ENCODE results near the gene PRPSAP1.
"Not testable (repeated sequence)": the region's sequence is repeated elsewhere in the genome, so short reads cannot be mapped to it uniquely, and the experiment has no call there.

The PRPSAP1 gene

DNA sequence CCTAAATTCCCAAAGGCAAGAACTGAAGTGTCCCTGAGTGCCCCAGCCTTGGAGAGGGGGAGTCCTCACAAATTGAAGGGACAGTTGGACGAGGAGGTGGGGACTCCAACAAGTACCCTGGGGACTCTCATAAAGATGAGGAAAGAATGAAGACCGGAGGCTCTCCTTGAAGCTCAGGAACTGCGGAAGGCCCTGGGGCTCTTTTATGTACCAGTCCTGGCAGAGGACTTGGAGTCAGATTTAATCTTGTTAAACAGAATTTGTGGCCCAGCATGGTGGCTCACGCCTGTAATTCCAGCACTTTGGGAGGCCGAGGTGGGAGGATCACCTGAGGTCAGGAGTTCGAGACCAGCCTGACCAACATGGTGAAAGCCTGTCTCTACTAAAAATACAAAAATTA lies 6.1 kb upstream of the PRPSAP1 start:
- DNase-seq, result not testable (repeated sequence)

DNA sequence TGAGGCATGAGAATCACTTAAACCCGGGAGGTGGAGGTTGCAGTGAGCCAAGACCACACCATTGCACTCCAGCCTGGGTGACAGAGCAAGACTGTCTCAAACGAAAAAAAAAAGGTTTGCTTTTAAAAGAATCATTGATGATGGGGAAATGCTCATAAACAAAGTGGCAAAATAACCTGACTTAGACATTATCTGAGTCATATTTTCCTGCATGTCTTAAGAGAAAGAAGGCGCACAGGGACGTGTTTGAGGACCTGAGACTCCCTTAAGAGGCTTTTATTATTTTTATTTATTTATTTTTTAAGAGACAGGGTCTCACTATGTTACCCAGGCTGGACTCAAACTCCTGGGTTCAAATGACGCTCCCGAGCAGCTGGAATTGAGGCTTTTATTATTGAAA lies 5.7 kb upstream of the PRPSAP1 start:
- no peak for DNase-seq

DNA sequence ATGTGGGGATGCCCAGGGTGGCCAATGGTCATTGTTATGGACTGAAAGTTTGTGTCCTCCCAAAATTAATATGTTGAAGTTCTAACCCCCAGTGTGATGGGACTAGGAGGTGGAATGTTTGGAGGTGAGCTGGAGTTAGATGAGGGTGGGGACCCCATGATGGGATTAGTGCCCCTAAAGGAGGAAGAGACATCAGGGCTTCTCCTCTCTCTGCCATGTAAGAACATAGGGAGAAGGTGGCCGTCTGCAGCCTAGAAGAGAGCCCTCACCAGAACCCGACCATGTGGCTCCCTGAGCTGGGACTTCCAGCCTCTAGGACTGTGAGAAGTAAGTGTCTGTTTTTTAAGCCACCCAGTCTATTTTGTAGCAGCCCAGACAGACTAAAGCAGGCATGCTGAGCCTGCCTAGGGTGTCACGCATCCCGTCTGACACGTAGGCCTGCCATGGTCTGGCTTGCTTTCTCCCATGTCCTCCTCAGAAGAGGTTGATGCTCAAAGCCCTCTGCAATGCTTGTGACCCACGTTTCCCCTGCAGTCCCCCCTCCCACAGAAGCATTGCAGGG lies 4.0 kb upstream of the PRPSAP1 start:
- no peak for DNase-seq

DNA sequence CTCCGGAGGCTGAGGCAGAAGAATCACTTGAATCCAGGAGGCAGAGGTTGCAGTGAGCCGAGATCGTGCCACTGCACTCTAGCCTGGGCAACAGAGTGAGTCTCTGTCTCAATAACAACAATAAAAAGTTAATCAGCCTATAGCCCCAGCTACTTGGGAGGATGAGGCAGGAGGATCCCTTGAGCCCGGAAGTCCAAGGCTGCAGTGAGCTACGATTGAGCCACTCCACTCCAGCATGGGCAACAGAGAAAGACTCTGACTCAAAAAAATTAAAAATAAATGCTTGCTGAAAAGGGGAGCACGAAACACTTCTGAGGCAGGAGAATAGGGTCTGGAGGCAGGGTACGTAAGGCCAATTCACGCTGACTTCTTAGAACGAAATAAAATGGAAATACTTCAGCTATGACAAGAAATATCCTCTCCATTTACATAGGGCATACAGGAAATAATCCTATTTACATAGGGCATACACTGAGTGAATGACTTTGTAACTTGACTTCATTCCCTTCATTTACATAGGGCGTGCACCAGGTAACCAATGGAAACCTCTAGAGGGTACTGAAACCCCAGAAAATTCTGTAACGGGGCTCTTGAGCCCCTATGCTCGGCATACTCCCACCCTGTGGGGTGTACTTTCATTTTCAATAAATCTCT lies 3.2 kb upstream of the PRPSAP1 start:
- no peak for DNase-seq

DNA sequence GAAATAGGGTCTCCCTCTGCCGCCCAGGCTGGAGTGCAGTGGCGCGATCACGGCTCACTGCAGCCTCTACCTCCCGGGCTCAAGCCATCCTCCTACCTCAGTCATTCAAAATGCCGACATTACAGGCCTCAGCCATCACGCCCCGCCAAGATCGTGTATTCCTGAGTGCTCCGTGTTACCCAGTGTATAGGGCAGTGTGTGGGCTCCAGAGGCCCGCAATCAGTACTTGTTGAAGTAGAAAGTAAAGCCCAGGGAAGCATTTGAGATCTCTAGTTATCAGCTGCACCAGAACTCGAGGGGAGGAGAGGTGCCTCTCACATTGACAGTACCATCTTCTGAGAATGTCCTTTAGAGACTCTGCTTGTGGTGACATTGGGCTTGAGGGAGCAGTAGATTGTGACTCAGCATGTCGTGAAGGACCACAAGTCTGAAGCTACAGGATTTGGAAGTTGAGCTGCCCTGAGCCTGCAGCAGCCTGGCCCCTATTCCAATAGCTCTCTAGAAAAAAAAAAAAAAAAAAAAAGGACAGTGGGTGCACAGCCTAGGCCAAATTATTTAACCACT lies 1.1 kb upstream of the PRPSAP1 start:
- no peak for DNase-seq

DNA sequence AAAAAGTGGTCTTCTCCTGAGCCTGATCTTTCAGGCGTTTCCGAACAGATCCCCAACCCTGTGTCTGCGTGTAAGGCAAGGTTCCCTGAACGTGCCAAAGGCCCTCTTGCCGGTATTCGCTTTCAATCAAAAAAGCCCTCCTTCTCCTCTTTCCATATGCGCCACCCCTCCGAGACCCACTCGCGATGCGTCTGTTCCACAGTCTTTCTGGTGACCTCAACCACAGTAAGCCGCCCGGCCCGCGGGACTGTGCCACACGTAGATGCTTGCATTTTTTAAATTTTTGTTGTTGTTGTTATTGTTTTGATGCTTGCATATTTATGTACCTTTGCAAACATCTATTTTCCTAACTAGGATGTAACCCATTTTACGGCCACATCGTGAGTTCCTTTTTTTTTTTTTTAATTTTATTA lies 607 bp upstream of the PRPSAP1 start:
- DNase-seq, result no peak

DNA sequence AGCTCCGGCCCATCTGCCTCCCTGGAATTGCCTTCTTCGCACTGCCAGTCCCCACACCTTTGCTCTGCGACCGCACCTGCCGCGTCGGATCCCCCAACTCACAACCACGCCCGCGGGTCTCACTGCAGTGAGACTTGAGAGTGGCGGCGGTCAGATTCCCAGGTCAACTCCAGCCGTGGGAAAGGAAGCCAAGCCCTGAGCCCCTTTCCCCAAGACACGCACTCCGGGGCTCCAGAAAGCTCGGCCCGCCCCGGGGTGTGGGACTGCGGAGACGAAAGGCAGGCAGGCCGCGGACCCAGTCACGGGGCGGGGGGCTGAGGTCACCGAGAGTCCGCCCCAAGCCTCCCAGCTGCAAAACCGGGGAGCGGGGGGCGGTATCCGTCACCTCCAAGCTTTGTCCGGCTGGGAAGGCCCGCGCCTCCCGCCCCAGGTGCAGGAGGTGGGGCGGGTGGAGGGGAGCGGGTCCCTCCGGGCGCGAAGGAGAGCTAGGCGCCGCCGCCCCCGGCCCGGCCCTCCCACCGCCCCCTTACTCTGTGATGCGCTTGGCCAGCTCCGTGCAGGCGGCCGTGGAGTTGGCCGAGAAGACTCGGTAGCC lies 615 bp downstream of the PRPSAP1 start:
- DNase-seq, result peak in 1 of 2 donors; percentile 9

DNA sequence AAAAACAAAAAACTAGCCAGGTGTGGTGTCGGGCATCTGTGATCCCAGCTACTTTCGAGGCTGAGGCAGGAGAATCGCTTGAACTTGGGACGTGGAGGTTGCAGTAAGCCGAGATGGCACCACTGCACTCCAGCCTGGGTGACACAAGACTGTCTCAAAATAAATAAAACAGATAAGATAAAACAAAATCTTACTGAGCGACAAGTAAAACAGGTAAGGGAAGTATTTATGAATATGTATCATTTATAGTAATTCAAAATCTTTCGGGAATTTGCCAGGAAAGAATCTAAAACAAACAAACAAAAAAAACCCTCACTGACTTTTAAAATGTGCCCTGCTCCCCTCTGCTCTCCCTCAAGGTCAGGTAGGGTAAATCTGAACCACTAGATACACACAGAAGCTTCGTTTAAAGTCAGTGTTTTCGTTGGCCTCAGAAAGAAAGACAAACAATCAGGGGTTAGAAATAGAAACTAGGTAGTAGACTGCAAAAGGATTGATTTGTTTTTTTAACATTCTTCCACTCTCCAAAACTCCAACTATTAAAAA lies 2.1 kb downstream of the PRPSAP1 start:
- no peak for DNase-seq

DNA sequence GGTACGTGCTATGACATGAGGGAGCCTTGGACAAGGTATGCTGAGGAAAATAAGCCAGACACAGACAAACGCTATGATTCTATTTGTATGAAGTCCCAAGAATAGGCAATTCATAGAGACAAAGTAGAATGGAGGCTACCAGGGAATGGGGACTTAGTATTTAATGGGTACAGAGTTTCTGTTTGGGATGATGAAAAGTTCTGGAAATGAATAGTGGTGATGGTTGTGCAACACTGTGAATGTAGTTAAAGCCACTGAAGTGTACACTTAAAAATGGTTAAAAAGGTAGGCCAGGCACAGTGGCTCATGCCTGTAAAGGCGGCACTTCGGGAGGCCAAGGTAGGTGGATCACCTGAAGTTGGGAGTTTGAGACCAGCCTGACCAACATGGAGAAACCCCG lies 3.3 kb downstream of the PRPSAP1 start:
- DNase-seq, result no peak

DNA sequence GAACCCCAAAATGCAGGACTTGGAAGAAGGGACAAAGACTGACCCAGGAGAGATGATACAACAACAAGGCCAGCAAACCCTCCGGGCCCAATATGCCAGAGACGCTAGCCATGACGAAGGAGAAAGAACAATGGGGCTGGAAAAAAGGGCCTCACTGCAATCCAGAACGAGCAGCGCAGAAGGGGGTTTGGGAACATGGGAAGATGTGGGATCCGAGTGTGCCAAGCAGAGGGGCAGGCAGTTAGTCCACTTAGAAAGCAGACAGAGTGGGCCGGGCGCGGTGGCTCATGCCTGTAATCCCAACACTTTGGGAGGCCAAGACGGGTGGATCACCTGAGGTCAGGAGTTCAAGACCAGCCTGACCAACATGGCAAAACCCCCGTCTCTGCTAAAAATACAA lies 6.8 kb downstream of the PRPSAP1 start:
- not testable (repeated sequence) for DNase-seq

DNA sequence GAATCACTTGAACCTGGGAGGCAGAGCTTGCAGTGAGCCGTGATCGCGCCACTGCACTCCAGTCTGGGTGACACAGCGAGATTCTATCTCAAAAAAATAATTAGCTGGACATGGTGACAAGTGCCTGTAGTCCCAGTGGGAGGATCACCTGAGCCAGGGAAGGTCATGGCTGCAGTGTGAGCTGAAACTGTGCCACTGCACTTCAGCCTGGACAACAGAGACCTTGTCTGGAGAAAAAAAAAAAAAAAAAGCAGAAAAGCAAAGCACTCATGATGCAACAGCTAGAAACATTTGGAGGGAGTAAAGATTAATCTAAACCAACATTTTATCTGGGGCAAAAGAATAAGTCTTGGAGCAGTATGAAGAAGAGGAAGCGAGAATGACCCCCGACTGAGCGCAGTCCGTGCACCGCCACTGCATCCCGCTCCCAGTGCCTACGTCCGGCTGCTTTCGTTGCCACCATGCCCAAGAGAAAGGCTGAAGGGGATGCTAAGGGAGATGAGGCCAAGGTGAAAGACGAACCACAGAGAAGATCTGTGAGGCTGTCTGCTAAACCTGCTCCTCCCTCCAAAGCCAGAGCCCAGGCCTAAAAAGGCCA lies 8.2 kb downstream of the PRPSAP1 start:
- DNase-seq, result no peak

DNA sequence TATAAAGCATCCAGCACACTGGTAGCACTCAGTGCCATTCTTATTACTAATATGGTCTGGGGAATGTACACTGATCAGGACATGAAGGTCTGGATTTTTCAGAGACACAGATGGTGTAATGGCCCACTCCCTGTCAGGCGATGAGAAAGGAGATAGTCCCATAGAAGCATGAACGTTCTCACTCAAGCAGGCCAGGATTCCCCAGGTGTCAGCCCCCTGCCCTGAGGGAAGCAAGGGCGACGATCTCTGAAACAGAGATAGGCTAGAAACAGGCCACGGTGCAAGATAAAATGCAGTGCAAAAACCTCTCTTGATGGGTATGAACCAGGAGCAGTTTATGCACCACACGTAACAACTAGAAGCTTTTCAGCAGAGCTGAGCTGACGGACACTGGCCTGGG lies 10.6 kb downstream of the PRPSAP1 start:
- DNase-seq, result no peak

DNA sequence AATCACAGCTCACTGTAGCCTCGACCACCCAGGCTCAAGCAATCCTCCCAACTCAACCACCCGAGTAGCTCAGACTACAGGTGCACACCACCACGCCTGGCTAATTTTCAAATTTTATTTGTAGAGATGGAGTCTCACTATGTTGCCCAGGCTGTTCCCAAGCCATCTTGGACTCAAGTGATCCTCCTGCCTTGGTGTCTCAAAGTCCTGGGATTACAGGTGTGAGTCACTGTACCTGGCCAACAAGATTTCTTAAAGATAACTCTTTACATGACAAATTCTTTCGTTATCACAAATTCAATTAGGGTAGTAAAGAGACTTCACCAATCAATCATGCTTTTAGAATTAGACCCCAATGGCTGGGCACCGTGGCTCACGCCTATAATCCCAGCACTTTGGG lies 12.4 kb downstream of the PRPSAP1 start:
- DNase-seq, result no peak

DNA sequence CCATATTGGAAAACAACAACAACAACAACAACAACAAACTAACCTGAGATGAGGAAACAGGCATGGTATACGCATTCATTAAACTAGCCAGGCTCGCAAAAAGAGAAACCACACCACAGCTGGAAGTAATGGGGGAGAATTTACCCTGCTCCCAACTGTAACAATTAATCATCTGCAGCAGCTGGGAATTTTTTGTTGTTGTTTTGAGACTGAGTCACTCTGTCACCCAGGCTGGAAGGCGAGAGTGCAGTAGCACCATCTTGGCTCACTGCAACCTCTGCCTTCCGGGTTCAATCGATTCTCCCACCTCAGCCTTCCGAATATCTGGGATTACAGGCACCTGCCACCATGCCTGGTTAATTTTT lies 16.3 kb downstream of the PRPSAP1 start:
- DNase-seq, result no peak

DNA sequence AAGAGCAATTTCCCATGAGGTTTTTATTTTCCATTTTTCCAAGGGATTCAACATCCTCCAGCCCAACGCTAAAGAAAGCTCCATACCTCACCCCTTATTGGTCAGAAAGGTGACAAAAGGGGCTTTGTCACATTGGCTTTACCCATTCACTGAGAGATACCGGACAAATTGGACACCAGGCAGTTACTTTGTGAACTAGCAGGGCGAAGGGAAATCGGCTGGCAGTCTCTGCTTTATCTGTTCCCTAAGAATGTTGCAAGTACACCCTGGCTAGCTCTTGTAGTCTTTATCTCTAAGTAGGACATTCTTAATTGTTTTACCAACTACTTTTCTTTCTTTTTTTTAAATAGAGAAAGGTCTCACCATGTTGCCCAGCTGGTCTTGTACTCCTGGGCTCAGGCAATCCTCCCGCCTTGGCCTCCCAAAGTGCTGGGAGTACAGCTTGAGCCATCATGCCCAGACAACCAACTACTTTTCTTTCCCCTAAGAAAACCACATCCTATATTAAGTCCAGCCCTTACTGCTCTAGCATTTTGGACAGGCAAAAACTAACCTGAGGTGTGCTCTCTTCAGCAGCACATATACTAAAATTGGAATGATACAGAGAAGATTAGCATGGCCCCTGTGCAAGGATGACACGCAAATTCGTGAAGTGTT lies 16.8 kb downstream of the PRPSAP1 start:
- no peak for DNase-seq

DNA sequence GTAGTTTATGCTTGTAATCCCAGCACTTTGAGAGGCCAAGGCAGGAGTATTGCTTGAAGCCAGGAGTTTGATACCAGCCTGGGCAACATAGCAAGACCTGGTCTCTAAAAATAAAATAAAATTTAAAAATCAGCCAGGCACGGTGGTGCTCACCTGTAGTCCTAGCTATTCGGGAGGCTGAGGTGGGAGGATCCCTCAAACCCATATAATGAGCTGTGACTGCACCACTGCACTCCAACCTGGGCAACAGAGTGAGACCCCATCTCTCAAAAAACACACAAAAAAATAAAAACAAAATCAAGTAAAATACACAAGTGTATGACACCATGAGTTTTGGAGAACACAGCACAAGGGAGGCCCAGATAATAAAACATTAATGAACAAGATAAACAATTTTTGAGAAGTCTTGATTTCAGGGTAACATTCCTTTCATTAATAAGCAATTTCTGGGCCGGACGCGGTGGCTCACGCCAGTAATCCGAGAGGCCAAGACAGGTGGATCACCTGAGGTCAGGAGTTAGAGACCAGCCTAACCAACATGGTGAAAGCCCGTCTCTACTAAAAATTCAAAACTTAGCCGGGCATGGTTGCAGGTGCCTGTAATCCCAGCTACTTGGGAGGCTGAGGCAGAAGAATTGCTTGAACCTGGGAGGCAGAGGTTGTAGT lies 17.9 kb downstream of the PRPSAP1 start:
- DNase-seq, result no peak

DNA sequence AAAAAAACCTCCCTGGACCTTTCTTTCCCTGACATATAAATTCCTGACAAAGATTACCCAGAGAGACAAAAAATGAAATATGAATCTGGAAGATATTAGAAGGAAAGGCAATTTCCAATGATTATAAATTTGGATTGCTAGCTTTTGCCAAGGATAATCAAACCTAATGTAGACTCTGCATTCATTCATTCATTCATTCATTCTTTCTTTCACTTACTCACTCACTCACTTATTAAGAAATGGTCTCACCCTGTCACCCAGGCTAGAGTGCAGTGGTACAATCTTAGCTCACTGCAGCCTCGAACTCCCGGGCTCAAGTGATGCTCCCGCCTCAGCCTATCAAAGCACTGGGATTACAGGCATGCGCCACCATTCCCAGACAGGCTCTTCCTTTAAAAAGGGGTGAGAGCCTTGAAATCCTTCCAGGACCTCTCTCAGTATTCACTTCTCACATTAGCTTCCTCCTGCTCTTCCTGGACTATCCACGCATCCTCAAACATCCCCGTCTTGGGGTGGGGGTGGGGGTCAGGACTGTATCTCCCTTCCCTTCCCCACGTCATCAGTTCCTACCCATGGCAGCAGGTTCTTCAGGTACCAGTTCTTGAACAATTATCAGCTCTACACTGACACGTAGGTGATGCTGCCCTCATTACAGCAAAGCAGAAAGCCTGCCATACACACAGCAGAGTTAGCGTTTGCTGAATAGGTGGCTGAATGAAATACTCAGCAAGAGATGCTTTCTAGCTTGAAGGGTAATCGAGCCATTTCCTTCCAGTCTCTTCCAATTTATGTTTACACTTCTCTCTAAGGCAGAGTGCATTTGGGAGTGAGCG lies 19.8 kb downstream of the PRPSAP1 start:
- no peak for DNase-seq

DNA sequence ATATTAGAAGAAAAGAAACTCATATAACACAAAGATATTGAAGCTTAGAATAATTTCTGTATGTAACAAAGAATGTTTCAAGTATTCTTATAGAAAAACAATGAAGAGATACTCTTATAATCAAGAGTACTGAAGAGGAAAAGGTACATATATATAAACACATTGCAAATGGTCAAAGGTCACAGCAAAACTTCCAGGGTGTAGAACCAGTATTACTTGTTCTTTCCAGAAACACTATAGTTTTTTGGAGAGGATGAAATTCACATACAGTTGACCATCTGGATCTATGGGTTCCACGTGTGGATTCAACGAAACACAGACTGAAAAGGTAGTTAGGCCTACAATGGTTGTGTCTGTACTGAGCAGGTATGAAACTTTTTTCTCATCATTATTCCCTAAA lies 22.6 kb downstream of the PRPSAP1 start:
- no peak for DNase-seq

DNA sequence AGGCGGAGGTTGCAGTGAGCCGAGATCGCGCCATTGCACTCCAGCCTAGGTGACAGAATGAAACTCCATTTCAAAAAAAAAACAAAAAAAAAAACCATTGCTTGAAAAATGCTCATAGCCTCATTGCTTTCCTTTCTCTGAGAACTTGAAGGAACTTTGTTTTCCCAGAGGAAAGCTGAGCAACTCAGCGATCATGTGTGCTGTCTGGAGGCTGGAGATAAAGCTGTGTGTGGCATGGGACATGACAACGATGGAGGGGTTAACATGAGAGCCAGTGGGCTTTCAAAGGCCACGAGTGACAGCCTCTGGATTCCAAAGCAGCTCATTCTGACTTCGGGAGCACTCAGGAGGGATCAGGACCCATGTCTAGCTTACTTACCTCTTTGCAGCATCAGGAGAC lies 24.1 kb downstream of the PRPSAP1 start:
- DNase-seq, result no peak

DNA sequence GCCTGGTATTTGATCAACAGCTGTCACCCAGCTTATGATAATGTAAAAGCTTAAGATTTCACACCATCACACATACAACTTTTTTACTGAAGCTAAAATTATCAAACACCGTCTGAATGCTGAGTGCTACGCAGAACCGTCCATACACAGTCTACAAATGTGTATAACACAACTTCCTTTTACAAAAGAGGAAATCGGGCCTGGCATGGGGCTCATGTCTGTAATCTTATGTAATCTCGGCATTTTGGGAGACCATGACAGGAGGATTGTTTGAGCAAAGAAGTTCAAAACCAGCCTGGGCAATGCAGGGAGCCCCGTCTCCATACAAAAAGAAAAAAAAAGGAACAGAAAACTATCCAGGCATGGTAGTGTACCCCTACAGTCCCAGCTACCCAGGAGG lies 26.0 kb downstream of the PRPSAP1 start:
- no peak for DNase-seq

DNA sequence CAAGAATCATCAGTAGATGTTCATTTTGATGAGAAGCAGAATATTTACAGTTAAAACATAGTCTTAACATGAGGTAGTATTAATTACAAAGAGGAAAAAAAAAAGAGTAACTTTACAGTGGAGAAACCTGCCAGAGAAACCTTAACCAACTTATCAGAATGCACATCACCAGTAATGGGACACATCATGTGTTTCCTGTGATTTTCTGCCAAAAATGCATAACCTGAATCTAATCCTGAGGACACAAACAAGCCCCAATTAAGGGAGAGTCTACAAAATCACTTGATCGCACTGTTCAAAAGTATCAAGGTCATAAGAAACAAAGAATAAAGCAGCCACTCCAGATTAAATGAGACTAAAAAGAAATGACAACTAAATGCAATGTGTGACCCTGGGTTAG lies 27.4 kb downstream of the PRPSAP1 start:
- no peak for DNase-seq

DNA sequence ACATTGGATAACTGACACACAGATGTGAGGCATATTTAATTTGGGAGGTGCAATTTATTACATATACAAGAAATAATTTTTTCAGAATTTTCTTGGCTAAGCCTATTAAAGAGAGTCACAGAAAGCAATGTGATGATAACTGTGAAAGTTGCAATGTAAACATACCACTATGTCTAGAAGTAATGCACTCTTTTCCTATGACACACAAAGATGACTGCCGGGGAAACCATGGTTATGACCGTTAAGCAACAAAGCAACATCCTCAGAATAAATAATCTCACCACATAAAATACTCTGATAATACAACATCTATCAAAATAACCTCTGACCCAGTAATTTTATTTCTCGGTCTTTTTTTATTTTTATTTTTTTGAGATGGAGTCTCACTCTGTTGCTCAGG lies 35.1 kb downstream of the PRPSAP1 start:
- no peak for DNase-seq
